RWPE2 (cell line): ENCODE measurements around the gene CRACDL.

Experiments
- ATAC-seq: fragments of 200-7000 bp; cut with Tn5 transposase; 3 replicates; pipeline ENCODE4 v1.9.1; 2021; ENCODE audit warnings: low read depth
- DNase-seq: peaks from one replicate; pipeline ENCODE4 v3.0.0-alpha.2; 2020; ENCODE audit warnings: low spot score
- H3K27ac ChIP-seq: fragments of 450-650 bp; 2 replicates; pipeline ENCODE4 v1.5.1; 2017; ENCODE audit warnings: mild to moderate bottlenecking; ENCODE audit not compliant: poor library complexity, severe bottlenecking
- H3K27me3 ChIP-seq: fragments of 250-450 bp; sonication (Bioruptor Pico); 2 replicates; pipeline ENCODE4 v1.5.1; 2021; ENCODE audit warnings: mild to moderate bottlenecking, moderate library complexity; ENCODE audit not compliant: insufficient read depth, poor library complexity, severe bottlenecking
- H3K36me3 ChIP-seq: fragments of 250-450 bp; sonication (Bioruptor Pico); 2 replicates; pipeline ENCODE4 v1.5.1; 2020; ENCODE audit warnings: low read depth, mild to moderate bottlenecking, moderate library complexity
- H3K4me1 ChIP-seq: fragments of 250-450 bp; sonication (Bioruptor Pico); 2 replicates; pipeline ENCODE4 v1.5.1; 2021; ENCODE audit warnings: mild to moderate bottlenecking, moderate library complexity; ENCODE audit not compliant: insufficient read depth, poor library complexity, severe bottlenecking
- H3K4me3 ChIP-seq: fragments of 250-450 bp; sonication (Bioruptor Pico); 2 replicates; pipeline ENCODE4 v1.5.1; 2021; ENCODE audit warnings: mild to moderate bottlenecking, moderate library complexity; ENCODE audit not compliant: severe bottlenecking
- H3K9me3 ChIP-seq: fragments of 250-450 bp; sonication (Bioruptor Pico); 2 replicates; pipeline ENCODE4 v1.5.1; 2021; ENCODE audit warnings: mild to moderate bottlenecking, moderate library complexity; ENCODE audit not compliant: severe bottlenecking
- CTCF ChIP-seq: fragments of 450-650 bp; IDR thresholded peaks from one replicate; pipeline ENCODE4 v1.5.1; 2017; ENCODE audit warnings: mild to moderate bottlenecking, moderate library complexity; ENCODE audit not compliant: poor library complexity, severe bottlenecking

CRACDL gene

GRCh38 chr2:98819231-98819766, 116.7 kb downstream of the CRACDL start:
- Histone ChIP-seq H3K27ac (no peak overlapping the region), H3K4me1 (no peaks in the 10 kb centered on the region), H3K36me3 (no peaks in the 10 kb centered on the region), H3K9me3 (no peaks in the 10 kb centered on the region), H3K4me3 (no peak overlapping the region), H3K27me3 (no peaks in the 10 kb centered on the region)
- ATAC-seq, result no peak
- no peak for TF ChIP-seq CTCF
- no peak for DNase-seq

- H3K36me3 ChIP-seq, result no peaks in the 10 kb centered on the region
- ATAC-seq (no peak), DNase-seq (no peak)
- no peaks in the 10 kb centered on the region for H3K27me3 ChIP-seq
- no peaks in the 10 kb centered on the region for H3K9me3 ChIP-seq
- H3K27ac ChIP-seq, result no peak overlapping the region
- no peak for TF ChIP-seq CTCF
- no peaks in the 10 kb centered on the region for H3K4me1 ChIP-seq
- no peak overlapping the region for H3K4me3 ChIP-seq
Observed at GRCh38 chr2:98818164-98818563, 117.9 kb downstream of the CRACDL start.

GRCh38 chr2:98816281-98816680, 119.7 kb downstream of the CRACDL start:
- Histone ChIP-seq H3K27ac (no peak overlapping the region), H3K27me3 (no peaks in the 10 kb centered on the region), H3K4me3 (no peak overlapping the region), H3K4me1 (no peaks in the 10 kb centered on the region), H3K36me3 (no peaks in the 10 kb centered on the region), H3K9me3 (no peaks in the 10 kb centered on the region)
- no peak for TF ChIP-seq CTCF
- ATAC-seq (no peak), DNase-seq (no peak)

GRCh38 chr2:98815795-98816194, 120.2 kb downstream of the CRACDL start:
- Histone ChIP-seq H3K9me3 (no peaks in the 10 kb centered on the region), H3K36me3 (no peaks in the 10 kb centered on the region), H3K4me1 (no peaks in the 10 kb centered on the region), H3K27ac (no peak overlapping the region), H3K4me3 (no peak overlapping the region), H3K27me3 (no peaks in the 10 kb centered on the region)
- TF ChIP-seq CTCF, result no peak
- ATAC-seq (no peak), DNase-seq (no peak)

GRCh38 chr2:98811766-98812165, 124.3 kb downstream of the CRACDL start:
- TF ChIP-seq CTCF, result no peak
- Histone ChIP-seq H3K9me3 (no peaks in the 10 kb centered on the region), H3K36me3 (no peaks in the 10 kb centered on the region), H3K4me1 (peaks cover 1% of the 10 kb centered on the region), H3K27me3 (no peaks in the 10 kb centered on the region), H3K27ac (no peak overlapping the region), H3K4me3 (no peak overlapping the region)
- ATAC-seq, result no peak
- DNase-seq, result no peak
